HepG2 (cell line): ENCODE measurements around the gene CADM1. TPM values are rescaled to one million over a fixed set of nuclear protein-coding genes. Genes with fewer than 3 reads are reported as not detected.

ENCODE experiments used
- ATAC-seq: fragments of 200-7000 bp; cut with Tn5 transposase; 3 replicates; pipeline ENCODE4 v1.9.1; 2020; ENCODE audit warnings: mild to moderate bottlenecking, moderate library complexity
- BruUV-seq: library from RNA; stranded (reverse); fragments of 400-500 nt; replicated peaks from 2 replicates; lab custom pipeline; 2021; lab: Mats Ljungman, UMichigan
- CTCF ChIA-PET: fragments of 300-600 bp; formaldehyde crosslinking; extraction: SDS; loops from one replicate; lab custom pipeline; 2021; ENCODE audit warnings: low total read pairs, inconsistent platforms, low intra/inter-chr PET ratio; lab: Yijun Ruan, JAX
- POLR2A ChIA-PET: fragments of 350-600 bp; sonication (Branson Sonifier 250); formaldehyde crosslinking; loops from one replicate; lab custom pipeline; 2020; ENCODE audit warnings: antibody characterized with exemption, inconsistent platforms; lab: Yijun Ruan, JAX
- DNase-seq: peaks from one replicate; pipeline ENCODE4 v3.0.0-alpha.2; 2015; ENCODE audit warnings: low spot score
- FAIRE-seq: peaks from 3 replicates; lab custom pipeline; 2011; peaks lifted over from hg19 to GRCh38; lab: Jason Lieb, UNC
- H2AFZ ChIP-seq: one replicate; pipeline ENCODE4 v1.6.1; 2011; ENCODE audit warnings: low read length, inconsistent platforms
- H3K27ac ChIP-seq: fragments of 300-600 bp; 3 replicates; pipeline ENCODE4 v1.8.0; 2011; ENCODE audit warnings: mixed run types, mild to moderate bottlenecking, mixed read lengths, low read length, inconsistent platforms; ENCODE audit not compliant: insufficient read depth; ENCODE audit errors: extremely low read length
- H3K27me3 ChIP-seq, 2 experiments: fragments of 200-600 bp in 1 of 2; 2 replicates in 1 of 2; 3 replicates in 1 of 2; pipeline versions ENCODE4 v1.6.0 to v1.8.0; 2011; ENCODE audit warnings: low read length in 2 of 2, mild to moderate bottlenecking in 2 of 2, moderate library complexity in 2 of 2, inconsistent platforms in 1 of 2; ENCODE audit not compliant: insufficient read depth in 2 of 2, control insufficient read depth in 1 of 2
- H3K36me3 ChIP-seq, 2 experiments: fragments of 200-600 bp in 1 of 2; replicated peaks in 1 of 2; 2 replicates in 1 of 2; 3 replicates in 1 of 2; pipeline versions ENCODE4 v1.5.1 to v1.8.0; 2011; ENCODE audit warnings: low read length in 2 of 2, inconsistent platforms in 1 of 2; ENCODE audit not compliant: insufficient read depth in 2 of 2, control insufficient read depth in 1 of 2
- H3K4me1 ChIP-seq: 2 replicates; pipeline ENCODE4 v1.5.1; 2012; ENCODE audit warnings: low read length, inconsistent platforms; ENCODE audit not compliant: insufficient read depth
- H3K4me2 ChIP-seq: 2 replicates; pipeline ENCODE4 v1.6.0; 2011; ENCODE audit warnings: low read depth, low read length, inconsistent platforms
- H3K4me3 ChIP-seq, 3 experiments: fragments of 200-600 bp in 1 of 3; sonication (generic), shearing (Covaris generic) in 1 of 3; replicated peaks in 1 of 3; 2 replicates each; pipeline ENCODE4 v1.5.1; 2011 to 2016; ENCODE audit warnings: low read length in 3 of 3, inconsistent platforms in 2 of 3, low read depth in 2 of 3, mild to moderate bottlenecking in 2 of 3, control low read depth in 1 of 3, mixed read lengths in 1 of 3; ENCODE audit not compliant: insufficient read depth in 1 of 3
- H3K79me2 ChIP-seq: one replicate; pipeline ENCODE4 v1.6.1; 2011; ENCODE audit warnings: low read length, inconsistent platforms; ENCODE audit not compliant: insufficient read depth
- H3K9ac ChIP-seq: 2 replicates; pipeline ENCODE4 v1.6.0; 2011; ENCODE audit warnings: mild to moderate bottlenecking, low read depth, low read length, inconsistent platforms; ENCODE audit not compliant: insufficient read depth
- H3K9me3 ChIP-seq: 2 replicates; pipeline ENCODE4 v1.5.1; 2012; ENCODE audit warnings: mild to moderate bottlenecking, low read length
- H4K20me1 ChIP-seq: 2 replicates; pipeline ENCODE4 v1.6.0; 2011; ENCODE audit warnings: inconsistent platforms, mild to moderate bottlenecking, low read length, moderate library complexity; ENCODE audit not compliant: insufficient read depth
- CEBPB ChIP-seq: IDR thresholded peaks from 2 replicates; pipeline ENCODE4 v1.6.1; 2011; ENCODE audit warnings: low read depth, low read length, improper control_type of control experiment, borderline replicate concordance
- CREB3 ChIP-seq: sonication (generic); formaldehyde crosslinking; IDR thresholded peaks from 2 replicates; pipeline ENCODE4 v1.5.0; 2020; ENCODE audit warnings: missing genetic modification reagents
- HMGXB4 ChIP-seq, 2 experiments: sonication (generic) in 1 of 2; formaldehyde crosslinking in 1 of 2; IDR thresholded peaks; 2 replicates each; pipeline versions ENCODE4 v1.4.0 to v1.6.1; 2018 to 2020; ENCODE audit warnings: missing genetic modification reagents in 2 of 2, borderline replicate concordance in 1 of 2, low read depth in 1 of 2, mild to moderate bottlenecking in 1 of 2, missing biosample characterization in 1 of 2
- NCOR1 ChIP-seq: fragments of 200-600 bp; sonication (generic); IDR thresholded peaks from 2 replicates; pipeline ENCODE4 v1.7.0; 2017; ENCODE audit warnings: antibody characterized with exemption, low read length, borderline replicate concordance
- RBM22 ChIP-seq: fragments of 200-400 bp; formaldehyde crosslinking; optimal IDR thresholded peaks from 2 replicates; pipeline ENCODE3; 2017; ENCODE audit warnings: mild to moderate bottlenecking, low read length, moderate library complexity
- XBP1 ChIP-seq: sonication (generic); formaldehyde crosslinking; IDR thresholded peaks from 2 replicates; pipeline ENCODE4 v1.5.0; 2020; ENCODE audit warnings: missing genetic modification reagents
- ZBTB33 ChIP-seq: sonication (generic); formaldehyde crosslinking; IDR thresholded peaks from 2 replicates; pipeline ENCODE4 v1.4.0; 2020; ENCODE audit warnings: missing genetic modification reagents
- ZBTB43 ChIP-seq: sonication (generic); formaldehyde crosslinking; conservative IDR thresholded peaks from 2 replicates; pipeline ENCODE4 v1.4.0; 2020; ENCODE audit warnings: missing genetic modification reagents
- ZBTB46 ChIP-seq: sonication (generic); formaldehyde crosslinking; IDR thresholded peaks from 2 replicates; pipeline ENCODE4 v1.4.0; 2020; ENCODE audit warnings: mild to moderate bottlenecking, missing genetic modification reagents, borderline replicate concordance
- ZEB1 ChIP-seq: IDR thresholded peaks from 2 replicates; pipeline ENCODE4 v1.6.1; 2012; ENCODE audit warnings: mild to moderate bottlenecking, low read depth, inconsistent platforms; ENCODE audit not compliant: insufficient replicate concordance
- ZNF280B ChIP-seq: sonication (generic); formaldehyde crosslinking; IDR thresholded peaks from 2 replicates; pipeline ENCODE4 v1.5.0; 2020; ENCODE audit warnings: missing genetic modification reagents, mild to moderate bottlenecking, borderline replicate concordance
- ZNF576 ChIP-seq: sonication (generic); formaldehyde crosslinking; IDR thresholded peaks from 2 replicates; pipeline ENCODE4 v1.4.0; 2020; ENCODE audit warnings: mild to moderate bottlenecking, missing genetic modification reagents
- ZNF652 ChIP-seq: IDR thresholded peaks from 2 replicates; pipeline ENCODE4 v1.6.1; 2016; ENCODE audit warnings: low read depth, borderline replicate concordance
- WGBS: methylation state at CpG from one replicate; pipeline ENCODE4 v1.1.6; 2017; ENCODE audit warnings: low lambda C conversion rate; 5-methylcytosine and 5-hydroxymethylcytosine counted together
- in situ Hi-C: cut with HindIII; loops from 2 replicates; pipeline ENCODE4 v1.10.0; 2017; ENCODE audit warnings: low pct_unique_long_range_greater_than_20kb; ENCODE audit not compliant: extremely low pct_ligation_motif_present
- intact Hi-C: fragments of 100-400 bp; cut with micrococcal nuclease; formaldehyde crosslinking; loops from one replicate; pipeline ENCODE4 v1.10.0; 2022; ENCODE audit not compliant: unreplicated experiment
- polyA plus RNA-seq, 8 experiments: library from polyadenylated mRNA; depleted of rRNA in 3 of 8; stranded (reverse) in 7 of 8; unstranded in 1 of 8; fragments of >200 nt; fragmentation: Illumina TruSeq in 4 of 8; extraction: Trizol in 4 of 8; gene quantifications; 2 replicates each; pipeline versions ENCODE4 v1.2.1 to v1.2.3, GENCODE V29; 2011 to 2016; ENCODE audit warnings: low read depth in 4 of 8, missing spikeins in 1 of 8, mixed read lengths in 1 of 8; ENCODE audit not compliant: insufficient read depth in 1 of 8
- total RNA-seq, 5 experiments: library from RNA; depleted of rRNA; stranded (reverse); fragments of >200 nt; fragmentation: Illumina TruSeq; extraction: Trizol; gene quantifications; 2 replicates each; pipeline ENCODE4 v1.2.3, GENCODE V29; 2016; ENCODE audit warnings: low read depth in 1 of 5

Gene CADM1
- total and polyA plus RNA-seq, 2 of the 13 experiments (the other 11 are each of a cell fraction or from before 2014, with no cell fraction given) = 71.3 to 122 TPM

GRCh38 chr11:115257678-115258077, 246.5 kb downstream of the CADM1 start:
- POLR2A ChIA-PET = no interaction called here
- CTCF ChIA-PET = no interaction called here
- Histone ChIP-seq H3K79me2 (no peaks in the 10 kb centered on the region), H3K27ac (no peak overlapping the region), H3K4me1 (no peaks in the 10 kb centered on the region), H3K27me3 (no peaks in the 10 kb centered on the region), H3K36me3 (no peaks in the 10 kb centered on the region), H2AFZ (no peak overlapping the region), H4K20me1 (0 out of 2 replicates have a peak, but pooled peaks cover 3% of the 10 kb centered on the region), H3K9me3 (no peaks in the 10 kb centered on the region), H3K4me3 (no peak overlapping the region), H3K9ac (no peak overlapping the region), H3K4me2 (no peak overlapping the region)
- intact Hi-C loops = loop anchor here (5.0 kb wide), 1 partner anchor 420 kb away; no protein-coding TSS in a partner anchor
- 70% methylated on average over 1 of the region's 4 CpGs for whole genome bisulfite sequencing
- no TSS peak for BruUV-seq
- TF ChIP-seq CREB3 (CRISPR knock-in tag) (no peak), CEBPB (no peak), ZBTB46 (no peak), ZNF576 (no peak), XBP1 (CRISPR knock-in tag) (no peak), ZBTB43 (no peak), NCOR1 (no peak), ZNF652 (CRISPR knock-in tag) (no peak), RBM22 (no peak), HMGXB4 (CRISPR knock-in tag; IDR thresholded peaks at IDR 0.05; ENCODE audit: borderline replicate concordance in 1 of 2, low read depth in 1 of 2) (no peak), ZBTB33 (CRISPR knock-in tag) (no peak), ZNF280B (CRISPR knock-in tag) (no peak), ZEB1 (no peak)
- DNase-seq (no peak), ATAC-seq (no peak), FAIRE-seq (no peak)
- in situ Hi-C loops = no loop called here
